WTC11 (cell line): Measurements from ENCODE around the gene MYO1A. TPM values are rescaled to one million over a fixed set of nuclear protein-coding genes. Genes with fewer than 3 reads are reported as not detected.
A peak's percentile ranks its signal among the peaks of the same experiment; 100 is the strongest.

ENCODE experiments used
- ATF3 ChIP-seq: sonication (generic); formaldehyde crosslinking; conservative IDR thresholded peaks from 2 replicates; pipeline ENCODE4 v1.8.1; 2022; ENCODE audit warnings: mild to moderate bottlenecking, missing genetic modification reagents
- ATF6 ChIP-seq: sonication (generic); formaldehyde crosslinking; IDR thresholded peaks from 2 replicates; pipeline ENCODE4 v1.8.1; 2023; ENCODE audit warnings: mild to moderate bottlenecking, missing genetic modification reagents
- E2F4 ChIP-seq: sonication (generic); formaldehyde crosslinking; IDR thresholded peaks from 2 replicates; pipeline ENCODE4 v1.8.1; 2022; ENCODE audit warnings: low read depth, mild to moderate bottlenecking, moderate library complexity, missing genetic modification reagents, borderline replicate concordance
- E2F5 ChIP-seq: sonication (generic); formaldehyde crosslinking; IDR thresholded peaks from 2 replicates; pipeline ENCODE4 v1.8.1; 2022; ENCODE audit warnings: mild to moderate bottlenecking, moderate library complexity, missing genetic modification reagents
- GRHL2 ChIP-seq: fragments of 250-450 bp; sonication (Bioruptor Pico); IDR thresholded peaks from 2 replicates; pipeline ENCODE4 v1.8.0; 2022; ENCODE audit warnings: mild to moderate bottlenecking, moderate library complexity; ENCODE audit not compliant: insufficient replicate concordance, severe bottlenecking
- JAZF1 ChIP-seq: fragments of 250-450 bp; sonication (Bioruptor Pico); IDR thresholded peaks from 2 replicates; pipeline ENCODE4 v1.9.0; 2021; ENCODE audit warnings: moderate library complexity, mild to moderate bottlenecking, inconsistent platforms
- KAT7 ChIP-seq: sonication (generic); formaldehyde crosslinking; IDR thresholded peaks from 2 replicates; pipeline ENCODE4 v1.8.1; 2023; ENCODE audit warnings: missing genetic modification reagents, mild to moderate bottlenecking, borderline replicate concordance
- MAX ChIP-seq: sonication (generic); formaldehyde crosslinking; IDR thresholded peaks from 2 replicates; pipeline ENCODE4 v1.8.0; 2022; ENCODE audit warnings: mild to moderate bottlenecking, missing genetic modification reagents
- NFATC4 ChIP-seq: fragments of 250-450 bp; sonication (Bioruptor Pico); IDR thresholded peaks from 2 replicates; pipeline ENCODE4 v1.9.0; 2021; ENCODE audit warnings: mild to moderate bottlenecking
- NFYB ChIP-seq: sonication (generic); formaldehyde crosslinking; conservative IDR thresholded peaks from 2 replicates; pipeline ENCODE4 v1.8.0; 2022; ENCODE audit warnings: low read depth, missing genetic modification reagents
- OVOL2 ChIP-seq: fragments of 250-450 bp; sonication (Bioruptor Pico); IDR thresholded peaks from 2 replicates; pipeline ENCODE4 v1.9.0; 2021; ENCODE audit warnings: mild to moderate bottlenecking, borderline replicate concordance
- PRDM15 ChIP-seq: sonication (generic); formaldehyde crosslinking; IDR thresholded peaks from 2 replicates; pipeline ENCODE4 v1.8.0; 2022; ENCODE audit warnings: missing genetic modification reagents
- PRRX2 ChIP-seq: fragments of 250-450 bp; sonication (Bioruptor Pico); IDR thresholded peaks from 2 replicates; pipeline ENCODE4 v1.8.0; 2021; ENCODE audit warnings: mild to moderate bottlenecking
- RELA ChIP-seq: sonication (generic); formaldehyde crosslinking; IDR thresholded peaks from 2 replicates; pipeline ENCODE4 v1.8.1; 2022; ENCODE audit warnings: missing genetic modification reagents, mild to moderate bottlenecking, borderline replicate concordance
- SP1 ChIP-seq: sonication (generic); formaldehyde crosslinking; conservative IDR thresholded peaks from 2 replicates; pipeline ENCODE4 v1.8.1; 2022; ENCODE audit warnings: missing genetic modification reagents
- STAT6 ChIP-seq: sonication (generic); formaldehyde crosslinking; conservative IDR thresholded peaks from 2 replicates; pipeline ENCODE4 v1.8.1; 2023; ENCODE audit warnings: mild to moderate bottlenecking, low read depth, missing genetic modification reagents, moderate library complexity
- ZNF232 ChIP-seq: sonication (generic); formaldehyde crosslinking; IDR thresholded peaks from 2 replicates; pipeline ENCODE4 v1.8.0; 2022; ENCODE audit warnings: mild to moderate bottlenecking, missing genetic modification reagents
- ZNF281 ChIP-seq: sonication (generic); formaldehyde crosslinking; IDR thresholded peaks from 2 replicates; pipeline ENCODE4 v1.8.0; 2023; ENCODE audit warnings: mild to moderate bottlenecking, missing genetic modification reagents
- ZNF416 ChIP-seq: fragments of 250-450 bp; sonication (Bioruptor Pico); IDR thresholded peaks from 2 replicates; pipeline ENCODE4 v1.9.0; 2021; ENCODE audit warnings: mild to moderate bottlenecking, inconsistent platforms
- ZNF423 ChIP-seq: fragments of 250-450 bp; sonication (Bioruptor Pico); IDR thresholded peaks from 2 replicates; pipeline ENCODE4 v2.1.2; 2022; ENCODE audit warnings: mild to moderate bottlenecking, moderate library complexity
- ZNF425 ChIP-seq: fragments of 250-450 bp; sonication (Bioruptor Pico); conservative IDR thresholded peaks from 2 replicates; pipeline ENCODE4 v1.9.0; 2021; ENCODE audit warnings: mild to moderate bottlenecking
- total RNA-seq: library from RNA; stranded (reverse); gene quantifications from 3 replicates; pipeline ENCODE4 v1.2.3, GENCODE V29; 2021

The MYO1A gene
- total RNA-seq, 1 experiment from 2014 or later: 0.87 TPM

GRCh38 chr12:57078519-57079404 lies 28.8 kb upstream of the MYO1A start, which contains the start of gene NEMP1 (continued):
- TF ChIP-seq GRHL2 (CRISPR knock-in tag) (no peak), ZNF416 (CRISPR knock-in tag) (no peak), OVOL2 (CRISPR knock-in tag) (no peak), KAT7 (CRISPR knock-in tag) (no peak), ZNF281 (no peak), ZNF232 (CRISPR knock-in tag) (0 out of 2 replicates have a peak, but pooled peaks have one; percentile 29), PRDM15 (no peak), JAZF1 (CRISPR knock-in tag) (no peak), ZNF423 (no peak), E2F5 (CRISPR knock-in tag) (peak; percentile 98), ATF3 (no peak), RELA (CRISPR knock-in tag) (no peak), STAT6 (CRISPR knock-in tag) (no peak), ATF6 (CRISPR knock-in tag) (no peak), ZNF425 (no peak), PRRX2 (CRISPR knock-in tag) (no peak), NFYB (peak; percentile 94), MAX (CRISPR knock-in tag) (peak; percentile 91; the same call in 1 of the 2 replicates), E2F4 (CRISPR knock-in tag) (peak; percentile 81), SP1 (CRISPR knock-in tag) (peak; percentile 72), NFATC4 (CRISPR knock-in tag) (no peak)
